GM23338 (cell line): ENCODE measurements around the gene DDC. TPM values are rescaled to one million over a fixed set of nuclear protein-coding genes. Genes with fewer than 3 reads are reported as not detected.
A peak's percentile ranks its signal among the peaks of the same experiment; 100 is the strongest.

ENCODE experiments used
- ATAC-seq: fragments of 200-7000 bp; cut with Tn5 transposase; 3 replicates; pipeline ENCODE4 v1.9.1; 2020
- DNase-seq: peaks from one replicate; pipeline ENCODE4 v3.0.0-alpha.2; 2015; ENCODE audit warnings: low spot score
- H2AFZ ChIP-seq: fragments of 200-600 bp; sonication (generic); 2 replicates; pipeline ENCODE4 v1.8.0; 2016; ENCODE audit warnings: antibody characterized with exemption, mild to moderate bottlenecking, moderate library complexity
- H3F3A ChIP-seq: fragments of 200-600 bp; sonication (generic); replicated peaks from 2 replicates; pipeline ENCODE4 v1.8.0; 2017; ENCODE audit warnings: antibody characterized with exemption, mixed run types, low read depth
- H3K27ac ChIP-seq: fragments of 200-600 bp; sonication (generic); 2 replicates; pipeline ENCODE4 v1.6.1; 2016; ENCODE audit warnings: low read depth
- H3K27me3 ChIP-seq: fragments of 200-600 bp; sonication (generic); 2 replicates; pipeline ENCODE4 v1.8.0; 2016; ENCODE audit warnings: mild to moderate bottlenecking, mixed run types, moderate library complexity; ENCODE audit not compliant: insufficient read depth
- H3K36me3 ChIP-seq: fragments of 200-600 bp; sonication (generic); 2 replicates; pipeline ENCODE4 v1.8.0; 2016; ENCODE audit warnings: mild to moderate bottlenecking; ENCODE audit not compliant: insufficient read depth
- H3K4me1 ChIP-seq: fragments of 200-600 bp; sonication (generic); 2 replicates; pipeline ENCODE4 v1.8.0; 2016; ENCODE audit warnings: mild to moderate bottlenecking, moderate library complexity; ENCODE audit not compliant: insufficient read depth
- H3K4me2 ChIP-seq: fragments of 200-600 bp; sonication (generic); 2 replicates; pipeline ENCODE4 v1.7.1; 2017; ENCODE audit warnings: mixed run types
- H3K4me3 ChIP-seq: fragments of 200-600 bp; sonication (generic); 2 replicates; pipeline ENCODE4 v1.6.1; 2016; ENCODE audit warnings: mixed run types
- H3K79me2 ChIP-seq: fragments of 200-600 bp; sonication (generic); replicated peaks from 2 replicates; pipeline ENCODE4 v1.8.0; 2017; ENCODE audit warnings: mild to moderate bottlenecking; ENCODE audit not compliant: insufficient read depth
- H3K9me2 ChIP-seq: fragments of 200-600 bp; sonication (generic); 2 replicates; pipeline ENCODE4 v1.8.0; 2017; ENCODE audit not compliant: insufficient read depth
- H4K20me1 ChIP-seq: fragments of 200-600 bp; sonication (generic); replicated peaks from 2 replicates; pipeline ENCODE4 v1.8.0; 2017; ENCODE audit warnings: mild to moderate bottlenecking; ENCODE audit not compliant: insufficient read depth
- H3K27ac Mint-ChIP-seq: 2 replicates; pipeline ENCODE4 v1.8.0; 2020; ENCODE audit warnings: inconsistent platforms, mild to moderate bottlenecking, moderate library complexity, mixed read lengths
- H3K27me3 Mint-ChIP-seq: 3 replicates; pipeline ENCODE4 v1.8.0; 2022; ENCODE audit warnings: low read depth, mild to moderate bottlenecking, moderate library complexity, mixed read lengths, inconsistent platforms; ENCODE audit not compliant: insufficient read depth, poor library complexity
- H3K36me3 Mint-ChIP-seq: 3 replicates; pipeline ENCODE4 v1.8.0; 2021; ENCODE audit warnings: low read depth, mild to moderate bottlenecking, inconsistent platforms, moderate library complexity, mixed read lengths
- H3K4me1 Mint-ChIP-seq: 3 replicates; pipeline ENCODE4 v1.8.0; 2020; ENCODE audit warnings: mild to moderate bottlenecking, inconsistent platforms, mixed read lengths
- H3K4me3 Mint-ChIP-seq: 3 replicates; pipeline ENCODE4 v1.8.0; 2021; ENCODE audit warnings: moderate library complexity, mild to moderate bottlenecking, inconsistent platforms, mixed read lengths
- H3K9me3 Mint-ChIP-seq: 3 replicates; pipeline ENCODE4 v1.8.0; 2020; ENCODE audit warnings: moderate library complexity, mild to moderate bottlenecking, inconsistent platforms, mixed read lengths
- EZH2phosphoT487 ChIP-seq: fragments of 200-600 bp; sonication (generic); IDR thresholded peaks from one replicate; pipeline ENCODE4 v1.8.1; 2018; ENCODE audit warnings: antibody characterized with exemption; ENCODE audit not compliant: unreplicated experiment
- NANOG ChIP-seq: IDR thresholded peaks from 2 replicates; pipeline ENCODE4 v1.6.1; 2016; ENCODE audit warnings: antibody characterized with exemption, borderline replicate concordance
- STAT1 ChIP-seq: IDR thresholded peaks from one replicate; pipeline ENCODE4 v1.6.1; 2016; ENCODE audit warnings: antibody characterized with exemption; ENCODE audit not compliant: unreplicated experiment
- polyA plus RNA-seq: library from polyadenylated mRNA; unstranded; fragments of >200 nt; fragmentation: Nextera tagmentation; extraction: Ambion mirVana; gene quantifications from 2 replicates; pipeline ENCODE4 v1.2.1, GENCODE V29; 2016
- total RNA-seq: library from RNA; depleted of rRNA; stranded (reverse); fragments of >200 nt; shearing (Covaris generic); gene quantifications from 2 replicates; pipeline ENCODE4 v1.2.3, GENCODE V29; 2014
- TF ChIP-seq, protein P1 (sequence below): fragments of 250-450 bp; sonication (Bioruptor Pico); IDR thresholded peaks from 2 replicates; pipeline ENCODE4 v1.5.0; 2020; ENCODE audit warnings: mild to moderate bottlenecking, moderate library complexity
- TF ChIP-seq, protein P2 (sequence below): IDR thresholded peaks from one replicate; pipeline ENCODE4 v1.6.1; 2018; ENCODE audit warnings: antibody characterized with exemption; ENCODE audit not compliant: unreplicated experiment

The DDC gene
- total and polyA plus RNA-seq, 2 experiments from 2014 or later = not detected

- Mint-ChIP-seq H3K36me3 (peaks cover 58% of the 10 kb centered on the region), H3K4me3 (no peak overlapping the region), H3K4me1 (peaks cover 11% of the 10 kb centered on the region), H3K27ac (0 out of 2 replicates have a peak overlapping the region, but pooled peaks have one; percentile 1), H3K9me3 (no peaks in the 10 kb centered on the region), H3K27me3 (peaks cover 4% of the 10 kb centered on the region)
- no peaks in the 10 kb centered on the region for H3K27me3 ChIP-seq
- peaks cover 6% of the 10 kb centered on the region; the same call in 1 of the 2 replicates for H3K4me1 ChIP-seq
- DNase-seq (no peak), ATAC-seq (no peak)
- H3K27ac ChIP-seq = no peak overlapping the region
- H3K36me3 ChIP-seq = peaks cover 4% of the 10 kb centered on the region; the same call in 1 of the 2 replicates
- H3K4me2 ChIP-seq = no peak overlapping the region
- H2AFZ ChIP-seq = no peak overlapping the region
- H3K9me2 ChIP-seq = no peaks in the 10 kb centered on the region
- no peaks in the 10 kb centered on the region for H3K79me2 ChIP-seq
- H3F3A ChIP-seq = no peaks in the 10 kb centered on the region
- H3K4me3 ChIP-seq = no peak overlapping the region
- TF ChIP-seq STAT1 = no peak
- TF ChIP-seq, protein P1, sequence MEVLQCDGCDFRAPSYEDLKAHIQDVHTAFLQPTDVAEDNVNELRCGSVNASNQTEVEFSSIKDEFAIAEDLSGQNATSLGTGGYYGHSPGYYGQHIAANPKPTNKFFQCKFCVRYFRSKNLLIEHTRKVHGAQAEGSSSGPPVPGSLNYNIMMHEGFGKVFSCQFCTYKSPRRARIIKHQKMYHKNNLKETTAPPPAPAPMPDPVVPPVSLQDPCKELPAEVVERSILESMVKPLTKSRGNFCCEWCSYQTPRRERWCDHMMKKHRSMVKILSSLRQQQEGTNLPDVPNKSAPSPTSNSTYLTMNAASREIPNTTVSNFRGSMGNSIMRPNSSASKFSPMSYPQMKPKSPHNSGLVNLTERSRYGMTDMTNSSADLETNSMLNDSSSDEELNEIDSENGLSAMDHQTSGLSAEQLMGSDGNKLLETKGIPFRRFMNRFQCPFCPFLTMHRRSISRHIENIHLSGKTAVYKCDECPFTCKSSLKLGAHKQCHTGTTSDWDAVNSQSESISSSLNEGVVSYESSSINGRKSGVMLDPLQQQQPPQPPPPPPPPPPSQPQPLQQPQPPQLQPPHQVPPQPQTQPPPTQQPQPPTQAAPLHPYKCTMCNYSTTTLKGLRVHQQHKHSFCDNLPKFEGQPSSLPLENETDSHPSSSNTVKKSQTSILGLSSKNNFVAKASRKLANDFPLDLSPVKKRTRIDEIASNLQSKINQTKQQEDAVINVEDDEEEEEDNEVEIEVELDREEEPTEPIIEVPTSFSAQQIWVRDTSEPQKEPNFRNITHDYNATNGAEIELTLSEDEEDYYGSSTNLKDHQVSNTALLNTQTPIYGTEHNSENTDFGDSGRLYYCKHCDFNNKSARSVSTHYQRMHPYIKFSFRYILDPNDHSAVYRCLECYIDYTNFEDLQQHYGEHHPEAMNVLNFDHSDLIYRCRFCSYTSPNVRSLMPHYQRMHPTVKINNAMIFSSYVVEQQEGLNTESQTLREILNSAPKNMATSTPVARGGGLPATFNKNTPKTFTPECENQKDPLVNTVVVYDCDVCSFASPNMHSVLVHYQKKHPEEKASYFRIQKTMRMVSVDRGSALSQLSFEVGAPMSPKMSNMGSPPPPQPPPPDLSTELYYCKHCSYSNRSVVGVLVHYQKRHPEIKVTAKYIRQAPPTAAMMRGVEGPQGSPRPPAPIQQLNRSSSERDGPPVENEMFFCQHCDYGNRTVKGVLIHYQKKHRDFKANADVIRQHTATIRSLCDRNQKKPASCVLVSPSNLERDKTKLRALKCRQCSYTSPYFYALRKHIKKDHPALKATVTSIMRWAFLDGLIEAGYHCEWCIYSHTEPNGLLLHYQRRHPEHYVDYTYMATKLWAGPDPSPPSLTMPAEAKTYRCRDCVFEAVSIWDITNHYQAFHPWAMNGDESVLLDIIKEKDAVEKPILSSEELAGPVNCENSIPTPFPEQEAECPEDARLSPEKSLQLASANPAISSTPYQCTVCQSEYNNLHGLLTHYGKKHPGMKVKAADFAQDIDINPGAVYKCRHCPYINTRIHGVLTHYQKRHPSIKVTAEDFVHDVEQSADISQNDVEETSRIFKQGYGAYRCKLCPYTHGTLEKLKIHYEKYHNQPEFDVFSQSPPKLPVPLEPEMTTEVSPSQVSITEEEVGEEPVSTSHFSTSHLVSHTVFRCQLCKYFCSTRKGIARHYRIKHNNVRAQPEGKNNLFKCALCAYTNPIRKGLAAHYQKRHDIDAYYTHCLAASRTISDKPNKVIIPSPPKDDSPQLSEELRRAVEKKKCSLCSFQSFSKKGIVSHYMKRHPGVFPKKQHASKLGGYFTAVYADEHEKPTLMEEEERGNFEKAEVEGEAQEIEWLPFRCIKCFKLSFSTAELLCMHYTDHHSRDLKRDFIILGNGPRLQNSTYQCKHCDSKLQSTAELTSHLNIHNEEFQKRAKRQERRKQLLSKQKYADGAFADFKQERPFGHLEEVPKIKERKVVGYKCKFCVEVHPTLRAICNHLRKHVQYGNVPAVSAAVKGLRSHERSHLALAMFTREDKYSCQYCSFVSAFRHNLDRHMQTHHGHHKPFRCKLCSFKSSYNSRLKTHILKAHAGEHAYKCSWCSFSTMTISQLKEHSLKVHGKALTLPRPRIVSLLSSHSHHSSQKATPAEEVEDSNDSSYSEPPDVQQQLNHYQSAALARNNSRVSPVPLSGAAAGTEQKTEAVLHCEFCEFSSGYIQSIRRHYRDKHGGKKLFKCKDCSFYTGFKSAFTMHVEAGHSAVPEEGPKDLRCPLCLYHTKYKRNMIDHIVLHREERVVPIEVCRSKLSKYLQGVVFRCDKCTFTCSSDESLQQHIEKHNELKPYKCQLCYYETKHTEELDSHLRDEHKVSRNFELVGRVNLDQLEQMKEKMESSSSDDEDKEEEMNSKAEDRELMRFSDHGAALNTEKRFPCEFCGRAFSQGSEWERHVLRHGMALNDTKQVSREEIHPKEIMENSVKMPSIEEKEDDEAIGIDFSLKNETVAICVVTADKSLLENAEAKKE (CRISPR knock-in tag) = no peak
- TF ChIP-seq EZH2phosphoT487 = no peak
- TF ChIP-seq, protein P2, sequence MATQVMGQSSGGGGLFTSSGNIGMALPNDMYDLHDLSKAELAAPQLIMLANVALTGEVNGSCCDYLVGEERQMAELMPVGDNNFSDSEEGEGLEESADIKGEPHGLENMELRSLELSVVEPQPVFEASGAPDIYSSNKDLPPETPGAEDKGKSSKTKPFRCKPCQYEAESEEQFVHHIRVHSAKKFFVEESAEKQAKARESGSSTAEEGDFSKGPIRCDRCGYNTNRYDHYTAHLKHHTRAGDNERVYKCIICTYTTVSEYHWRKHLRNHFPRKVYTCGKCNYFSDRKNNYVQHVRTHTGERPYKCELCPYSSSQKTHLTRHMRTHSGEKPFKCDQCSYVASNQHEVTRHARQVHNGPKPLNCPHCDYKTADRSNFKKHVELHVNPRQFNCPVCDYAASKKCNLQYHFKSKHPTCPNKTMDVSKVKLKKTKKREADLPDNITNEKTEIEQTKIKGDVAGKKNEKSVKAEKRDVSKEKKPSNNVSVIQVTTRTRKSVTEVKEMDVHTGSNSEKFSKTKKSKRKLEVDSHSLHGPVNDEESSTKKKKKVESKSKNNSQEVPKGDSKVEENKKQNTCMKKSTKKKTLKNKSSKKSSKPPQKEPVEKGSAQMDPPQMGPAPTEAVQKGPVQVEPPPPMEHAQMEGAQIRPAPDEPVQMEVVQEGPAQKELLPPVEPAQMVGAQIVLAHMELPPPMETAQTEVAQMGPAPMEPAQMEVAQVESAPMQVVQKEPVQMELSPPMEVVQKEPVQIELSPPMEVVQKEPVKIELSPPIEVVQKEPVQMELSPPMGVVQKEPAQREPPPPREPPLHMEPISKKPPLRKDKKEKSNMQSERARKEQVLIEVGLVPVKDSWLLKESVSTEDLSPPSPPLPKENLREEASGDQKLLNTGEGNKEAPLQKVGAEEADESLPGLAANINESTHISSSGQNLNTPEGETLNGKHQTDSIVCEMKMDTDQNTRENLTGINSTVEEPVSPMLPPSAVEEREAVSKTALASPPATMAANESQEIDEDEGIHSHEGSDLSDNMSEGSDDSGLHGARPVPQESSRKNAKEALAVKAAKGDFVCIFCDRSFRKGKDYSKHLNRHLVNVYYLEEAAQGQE = no peak
- no peak for TF ChIP-seq NANOG
- H4K20me1 ChIP-seq = peaks cover 4% of the 10 kb centered on the region; the same call in 1 of the 2 replicates
These were observed 34.2 kb upstream of the DDC start for GRCh38 chr7:50599385-50599784.
